HUES64 (cell line): ENCODE data around the gene CSKMT.
"Not testable (repeated sequence)": the region's sequence is repeated elsewhere in the genome, so short reads cannot be mapped to it uniquely, and the experiment has no call there.

Experiments
- H3K27ac ChIP-seq: 2 replicates; pipeline ENCODE4 v1.7.0; 2013; ENCODE audit warnings: low read depth, low read length, inconsistent platforms
- H3K27me3 ChIP-seq: 2 replicates; pipeline ENCODE4 v1.6.1; 2013; ENCODE audit warnings: mild to moderate bottlenecking, low read length; ENCODE audit not compliant: insufficient read depth
- H3K36me3 ChIP-seq: 2 replicates; pipeline ENCODE4 v1.6.1; 2013; ENCODE audit warnings: mild to moderate bottlenecking, low read length; ENCODE audit not compliant: insufficient read depth
- H3K4me1 ChIP-seq: 2 replicates; pipeline ENCODE4 v1.6.1; 2013; ENCODE audit warnings: mild to moderate bottlenecking, low read length, moderate library complexity; ENCODE audit not compliant: insufficient read depth
- H3K4me3 ChIP-seq: 2 replicates; pipeline ENCODE4 v1.5.1; 2013; ENCODE audit warnings: mild to moderate bottlenecking, low read length, moderate library complexity
- H3K9ac ChIP-seq: 2 replicates; pipeline ENCODE4 v1.6.1; 2013; ENCODE audit warnings: mild to moderate bottlenecking, low read depth, low read length
- H3K9me3 ChIP-seq: 2 replicates; pipeline ENCODE4 v1.6.1; 2013; ENCODE audit warnings: low read depth, low read length; ENCODE audit not compliant: insufficient read depth
- WGBS: fragments of 150-250, 120-280 bp; methylation state at CpG from one replicate; pipeline ENCODE4 v1.1.7; 2013; ENCODE audit warnings: missing lambda C conversion rate; 5-methylcytosine and 5-hydroxymethylcytosine counted together

Gene CSKMT

GRCh38 chr11:62677156-62677555 is 12.0 kb downstream of the CSKMT start:
- peaks cover 44% of the 10 kb centered on the region for H3K36me3 ChIP-seq
- H3K27me3 ChIP-seq = no peaks in the 10 kb centered on the region
- H3K27ac ChIP-seq = no peak overlapping the region
- H3K9me3 ChIP-seq = no peaks in the 10 kb centered on the region
- H3K9ac ChIP-seq = no peak overlapping the region
- peak overlapping the region; percentile 96 for H3K4me3 ChIP-seq
- WGBS = 93% methylated on average over 5 of the region's 6 CpGs
- H3K4me1 ChIP-seq = peaks cover 7% of the 10 kb centered on the region; the same call in 1 of the 2 replicates

DNA sequence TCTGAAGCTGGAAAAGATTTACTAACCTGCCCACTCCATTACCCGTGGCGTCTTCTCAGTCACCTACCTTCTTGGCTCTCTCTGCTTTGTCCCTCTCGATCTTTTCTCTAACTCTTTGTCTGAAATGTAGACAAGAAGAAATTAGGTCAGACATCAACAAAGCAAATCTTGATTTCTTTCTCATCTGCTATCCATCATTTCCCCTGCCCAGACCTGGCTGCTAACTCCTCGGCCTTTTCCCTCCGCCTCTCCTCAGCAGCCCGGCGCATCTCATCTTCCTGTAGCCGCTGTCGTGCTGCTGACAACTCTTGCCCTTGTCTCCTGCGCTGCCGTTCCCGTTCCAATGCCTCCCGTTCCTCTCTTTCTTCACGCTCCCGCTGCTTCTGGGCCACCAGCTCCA is 12.6 kb downstream of the CSKMT start:
- peaks cover 43% of the 10 kb centered on the region for H3K36me3 ChIP-seq

GRCh38 chr11:62678433-62678769 is 13.3 kb downstream of the CSKMT start:
- Histone ChIP-seq H3K9ac (peak overlapping the region; percentile 89), H3K4me3 (peak overlapping the region; percentile 96), H3K27me3 (no peaks in the 10 kb centered on the region), H3K4me1 (peaks cover 7% of the 10 kb centered on the region; the same call in 1 of the 2 replicates), H3K27ac (peak overlapping the region; percentile 60), H3K9me3 (no peaks in the 10 kb centered on the region), H3K36me3 (peaks cover 37% of the 10 kb centered on the region)
- WGBS = 7% methylated on average over 16 of the region's 16 CpGs

More for the DNA sequence above, 12.6 kb downstream of the CSKMT start:
- H3K4me3 ChIP-seq = peak overlapping the region; percentile 96
- peak overlapping the region; percentile 89; the same call in 1 of the 2 replicates for H3K9ac ChIP-seq
- H3K27me3 ChIP-seq = no peaks in the 10 kb centered on the region
- H3K27ac ChIP-seq = no peak overlapping the region
- WGBS = 94% methylated on average over 15 of the region's 15 CpGs
- H3K9me3 ChIP-seq = no peaks in the 10 kb centered on the region
- peaks cover 7% of the 10 kb centered on the region; the same call in 1 of the 2 replicates for H3K4me1 ChIP-seq

GRCh38 chr11:62678770-62679696 is 13.9 kb downstream of the CSKMT start, which contains the start of gene UBXN1:
Gene UBXN1 (minus strand): TSS chr11:62679073. CDS start chr11:62678923, 150 bp downstream.
- Histone ChIP-seq H3K9ac (peak within 1 kb of the TSS; percentile 89), H3K27me3 (no peaks in the 10 kb centered on the region), H3K27ac (peak within 1 kb of the TSS; percentile 60), H3K36me3 (peaks cover 33% of the 10 kb centered on the region), H3K4me1 (peaks cover 7% of the 10 kb centered on the region; the same call in 1 of the 2 replicates), H3K4me3 (peak within 1 kb of the TSS; percentile 96), H3K9me3 (no peaks in the 10 kb centered on the region)
- WGBS = 9% methylated on average over 53 of the region's 55 CpGs

GRCh38 chr11:62680825-62681240 is 15.7 kb downstream of the CSKMT start:
- H3K4me1 ChIP-seq = peaks cover 7% of the 10 kb centered on the region; the same call in 1 of the 2 replicates
- no peak overlapping the region for H3K4me3 ChIP-seq
- WGBS = 87% methylated on average over 4 of the region's 4 CpGs
- H3K9ac ChIP-seq = peak overlapping the region; percentile 12; the same call in 1 of the 2 replicates
- H3K36me3 ChIP-seq = peaks cover 20% of the 10 kb centered on the region
- H3K27ac ChIP-seq = no peak overlapping the region
- no peaks in the 10 kb centered on the region for H3K9me3 ChIP-seq
- H3K27me3 ChIP-seq = no peaks in the 10 kb centered on the region

- 93% methylated on average over 7 of the region's 7 CpGs for WGBS
- peaks cover 5% of the 10 kb centered on the region for H3K36me3 ChIP-seq
- no peaks in the 10 kb centered on the region for H3K9me3 ChIP-seq
- no peak overlapping the region for H3K4me3 ChIP-seq
- H3K27ac ChIP-seq = no peak overlapping the region
- H3K4me1 ChIP-seq = peaks cover 6% of the 10 kb centered on the region; the same call in 1 of the 2 replicates
- H3K9ac ChIP-seq = no peak overlapping the region
- no peaks in the 10 kb centered on the region for H3K27me3 ChIP-seq
These were observed 17.4 kb downstream of the CSKMT start for GRCh38 chr11:62682518-62682917.

DNA sequence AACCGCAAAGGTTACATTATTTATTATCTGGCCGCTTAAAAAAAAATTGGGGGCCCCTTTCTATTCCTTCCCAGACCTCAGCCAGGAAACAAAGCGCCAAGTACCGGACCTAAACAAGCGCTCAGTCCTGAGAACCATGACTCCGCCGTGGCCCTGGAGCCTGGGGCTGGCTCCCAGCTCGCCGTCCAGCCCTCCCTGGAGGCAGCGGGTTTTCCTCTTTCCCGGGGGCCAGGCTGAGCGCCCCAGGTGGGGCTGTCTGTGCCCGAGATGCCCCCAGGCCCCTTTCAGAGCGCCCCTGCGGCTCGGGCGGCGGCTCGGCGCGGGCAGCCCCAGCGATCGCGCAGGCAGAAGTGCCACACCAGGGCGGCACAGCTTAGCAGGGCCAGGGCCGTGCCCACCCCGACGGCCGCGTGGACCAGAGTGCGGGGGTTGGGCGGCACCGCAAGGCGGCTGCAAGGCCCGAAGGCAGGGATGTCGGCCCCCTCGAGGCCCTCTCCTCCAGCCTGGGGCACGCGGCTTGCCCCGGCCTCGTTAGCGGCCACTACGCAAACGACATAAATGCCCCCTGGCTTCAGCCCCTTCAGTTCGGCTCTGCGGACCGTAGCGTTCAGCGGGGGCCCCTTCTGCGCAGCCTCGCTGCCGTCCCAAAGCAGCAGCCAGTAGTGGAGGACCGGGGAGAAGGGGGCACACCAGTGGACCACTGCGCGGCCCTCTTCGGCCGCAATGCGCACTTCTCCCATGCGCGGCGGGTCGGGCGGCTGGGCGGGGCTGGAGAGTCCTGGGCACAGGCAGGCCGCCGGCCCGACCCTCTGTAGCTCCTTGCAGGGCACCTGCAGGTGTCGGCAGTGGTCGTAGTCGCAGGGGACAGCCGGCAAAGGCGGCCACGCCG is 22.6 kb downstream of the CSKMT start:
- Histone ChIP-seq H3K27me3 (no peaks in the 10 kb centered on the region), H3K9ac (no peak overlapping the region), H3K4me1 (no peaks in the 10 kb centered on the region), H3K36me3 (peaks cover 27% of the 10 kb centered on the region), H3K4me3 (no peak overlapping the region), H3K27ac (no peak overlapping the region), H3K9me3 (no peaks in the 10 kb centered on the region)
- WGBS = 94% methylated on average over 74 of the region's 74 CpGs

DNA sequence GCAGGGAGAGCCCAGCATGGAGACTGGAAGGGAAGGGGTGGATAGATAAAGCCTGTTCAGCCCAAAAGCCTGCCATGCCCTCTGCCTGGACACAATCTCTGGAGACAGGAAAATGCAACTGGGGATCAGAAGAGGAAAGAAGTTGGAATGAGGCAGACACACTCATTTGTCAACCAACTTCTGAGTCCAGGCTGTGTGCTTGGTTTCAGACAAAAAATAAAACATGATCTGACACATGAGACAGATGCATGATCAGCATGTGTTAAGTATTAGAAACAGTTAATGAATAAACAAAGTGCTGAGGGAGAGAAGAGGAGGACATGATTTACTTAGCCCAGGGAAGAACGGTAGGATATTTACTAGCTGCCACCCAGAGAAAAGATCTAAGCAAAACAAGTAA is 23.4 kb downstream of the CSKMT start:
- no peak overlapping the region for H3K27ac ChIP-seq
- H3K4me3 ChIP-seq = no peak overlapping the region
- H3K9ac ChIP-seq = no peak overlapping the region
- no peaks in the 10 kb centered on the region for H3K9me3 ChIP-seq
- H3K36me3 ChIP-seq = peaks cover 34% of the 10 kb centered on the region
- no peaks in the 10 kb centered on the region for H3K27me3 ChIP-seq
- no peaks in the 10 kb centered on the region for H3K4me1 ChIP-seq
- WGBS = 90% methylated on average over 1 of the region's 1 CpG

DNA sequence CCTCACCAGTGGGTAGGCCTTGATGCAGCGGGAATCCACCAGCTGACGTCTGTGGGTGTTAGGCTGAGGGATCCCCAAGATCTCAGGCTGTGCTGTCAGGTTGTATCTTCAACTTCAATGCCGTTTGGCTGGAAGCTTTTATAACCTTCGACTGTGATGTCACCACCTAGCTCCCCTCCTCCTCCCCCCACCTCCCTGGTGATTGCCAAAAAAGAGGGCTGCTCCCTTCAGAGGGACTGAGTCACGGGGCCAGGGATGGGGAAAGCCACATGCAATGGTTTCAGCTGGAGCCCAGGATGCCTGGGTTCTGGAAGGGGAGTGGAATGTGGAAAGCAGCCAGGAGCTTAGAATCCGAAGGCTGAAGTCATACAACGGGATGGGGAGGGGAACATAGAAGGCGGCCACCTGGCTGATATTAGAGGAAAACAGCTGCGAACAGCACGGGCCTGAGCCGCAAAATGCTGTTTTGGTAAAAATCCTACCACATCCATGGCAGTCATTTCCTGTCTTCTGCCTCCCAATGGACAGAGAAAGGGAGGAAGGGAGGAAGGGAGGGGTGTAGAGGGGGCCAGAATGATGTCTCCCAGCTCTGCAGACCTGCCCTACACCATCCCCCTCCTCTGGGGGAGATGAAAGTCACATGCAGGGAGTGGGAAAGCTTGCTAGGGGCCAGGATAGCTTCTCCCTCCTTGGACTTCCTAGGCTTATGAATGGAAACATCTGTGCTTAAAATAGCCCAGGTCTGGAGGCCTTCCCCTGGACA is 24.5 kb downstream of the CSKMT start, which contains the start of gene LRRN4CL:
Gene LRRN4CL (minus strand): TSS at position 110 of the 763 bp plus-strand sequence. CDS start 1,022 bp downstream, outside the sequence.
- Histone ChIP-seq H3K4me3 (no peak within 1 kb of the TSS), H3K27me3 (no peaks in the 10 kb centered on the region), H3K4me1 (no peaks in the 10 kb centered on the region), H3K9ac (no peak within 1 kb of the TSS; the same call in 1 of the 2 replicates), H3K36me3 (peaks cover 44% of the 10 kb centered on the region), H3K9me3 (no peaks in the 10 kb centered on the region), H3K27ac (no peak within 1 kb of the TSS)
- 86% methylated on average over 9 of the region's 11 CpGs for WGBS

GRCh38 chr11:62693624-62694023 is 28.5 kb downstream of the CSKMT start:
- H3K27me3 ChIP-seq, H3K4me1 ChIP-seq, H3K27ac ChIP-seq, H3K9ac ChIP-seq, H3K9me3 ChIP-seq, H3K4me3 ChIP-seq: not testable (repeated sequence)
- WGBS = 98% methylated on average over 2 of the region's 4 CpGs
- H3K36me3 ChIP-seq = peaks cover 47% of the 10 kb centered on the region
